ENCODE data around the gene TRMU. TPM values are rescaled to one million over a fixed set of nuclear protein-coding genes. Genes with fewer than 3 reads are reported as not detected.

TRMU gene
- polyA plus RNA-seq, 1 donor from 2014 or later: 22.1 TPM

GRCh38 chr22:46319319-46319718 lies 16.2 kb upstream of the TRMU start:
- H3K36me3 Mint-ChIP-seq: peaks cover 1% of the 10 kb centered on the region
- H3K27ac Mint-ChIP-seq: peak overlapping the region in 1 of 3 donors; percentile 44
- H3K27me3 Mint-ChIP-seq: no peaks in the 10 kb centered on the region
- no peaks in the 10 kb centered on the region for H3K9me3 Mint-ChIP-seq
- no peak overlapping the region for H3K4me3 Mint-ChIP-seq
- no peaks in the 10 kb centered on the region for H3K4me1 Mint-ChIP-seq

- Mint-ChIP-seq H3K4me1 (no peaks in the 10 kb centered on the region), H3K27me3 (no peaks in the 10 kb centered on the region), H3K9me3 (no peaks in the 10 kb centered on the region), H3K27ac (no peak overlapping the region), H3K4me3 (no peak overlapping the region), H3K36me3 (peaks cover 1% of the 10 kb centered on the region)
Observed at GRCh38 chr22:46320166-46320710, 15.3 kb upstream of the TRMU start.

- H3K4me3 Mint-ChIP-seq: no peak overlapping the region
- no peak overlapping the region for H3K27ac Mint-ChIP-seq
- no peaks in the 10 kb centered on the region for H3K27me3 Mint-ChIP-seq
- H3K9me3 Mint-ChIP-seq: no peaks in the 10 kb centered on the region
- H3K36me3 Mint-ChIP-seq: peaks cover 1% of the 10 kb centered on the region
- H3K4me1 Mint-ChIP-seq: no peaks in the 10 kb centered on the region
Observed at GRCh38 chr22:46320716-46321386, 14.7 kb upstream of the TRMU start.

- Mint-ChIP-seq H3K4me1 (no peaks in the 10 kb centered on the region), H3K36me3 (peaks cover 1% of the 10 kb centered on the region), H3K4me3 (no peak overlapping the region), H3K9me3 (no peaks in the 10 kb centered on the region), H3K27me3 (no peaks in the 10 kb centered on the region), H3K27ac (peak overlapping the region in 1 of 3 donors; percentile 61)
Observed at GRCh38 chr22:46322711-46323110, 12.8 kb upstream of the TRMU start.

- Mint-ChIP-seq H3K36me3 (peaks cover 1% of the 10 kb centered on the region), H3K27ac (peak overlapping the region in 1 of 3 donors; percentile 61), H3K27me3 (no peaks in the 10 kb centered on the region), H3K4me3 (no peak overlapping the region), H3K9me3 (no peaks in the 10 kb centered on the region), H3K4me1 (no peaks in the 10 kb centered on the region)
Observed at GRCh38 chr22:46323162-46323561, 12.4 kb upstream of the TRMU start.

GRCh38 chr22:46326066-46326680 lies 9.3 kb upstream of the TRMU start:
- no peaks in the 10 kb centered on the region for H3K4me1 Mint-ChIP-seq
- H3K4me3 Mint-ChIP-seq: no peak overlapping the region
- H3K36me3 Mint-ChIP-seq: peaks cover 1% of the 10 kb centered on the region
- H3K27me3 Mint-ChIP-seq: no peaks in the 10 kb centered on the region
- H3K9me3 Mint-ChIP-seq: no peaks in the 10 kb centered on the region
- H3K27ac Mint-ChIP-seq: no peak overlapping the region

GRCh38 chr22:46327691-46328465 lies 7.6 kb upstream of the TRMU start:
- no peaks in the 10 kb centered on the region for H3K27me3 Mint-ChIP-seq
- H3K4me3 Mint-ChIP-seq: no peak overlapping the region
- H3K9me3 Mint-ChIP-seq: no peaks in the 10 kb centered on the region
- H3K27ac Mint-ChIP-seq: peak overlapping the region in 1 of 3 donors; percentile 71
- H3K4me1 Mint-ChIP-seq: no peaks in the 10 kb centered on the region
- no peaks in the 10 kb centered on the region for H3K36me3 Mint-ChIP-seq

- Mint-ChIP-seq H3K36me3 (no peaks in the 10 kb centered on the region), H3K9me3 (no peaks in the 10 kb centered on the region), H3K27ac (no peak overlapping the region), H3K4me3 (no peak overlapping the region), H3K4me1 (no peaks in the 10 kb centered on the region), H3K27me3 (no peaks in the 10 kb centered on the region)
Observed at GRCh38 chr22:46328797-46329196, 6.7 kb upstream of the TRMU start.

GRCh38 chr22:46329616-46330015 lies 5.9 kb upstream of the TRMU start:
- H3K9me3 Mint-ChIP-seq: no peaks in the 10 kb centered on the region
- no peaks in the 10 kb centered on the region for H3K27me3 Mint-ChIP-seq
- H3K4me3 Mint-ChIP-seq: peak overlapping the region in 1 of 4 donors; percentile 20
- no peak overlapping the region for H3K27ac Mint-ChIP-seq
- H3K36me3 Mint-ChIP-seq: no peaks in the 10 kb centered on the region
- H3K4me1 Mint-ChIP-seq: peaks cover 0 to 1% (median 0%) of the 10 kb centered on the region in 3 donors

- Mint-ChIP-seq H3K27me3 (no peaks in the 10 kb centered on the region), H3K4me1 (peaks cover 0 to 2% (median 2%) of the 10 kb centered on the region in 3 donors), H3K27ac (no peak overlapping the region), H3K9me3 (no peaks in the 10 kb centered on the region), H3K4me3 (peak overlapping the region in 1 of 4 donors; percentile 66), H3K36me3 (no peaks in the 10 kb centered on the region)
Observed at GRCh38 chr22:46330426-46330825, 5.1 kb upstream of the TRMU start.

- no peaks in the 10 kb centered on the region for H3K36me3 Mint-ChIP-seq
Observed at GRCh38 chr22:46331496-46331895, 4.0 kb upstream of the TRMU start.

GRCh38 chr22:46336119-46337078 lies 885 bp downstream of the TRMU start:
- Mint-ChIP-seq H3K36me3 (peaks cover 9% of the 10 kb centered on the region), H3K4me3 (peak overlapping the region; percentile 88 to 97 (median 92)), H3K4me1 (peaks cover 16 to 27% (median 18%) of the 10 kb centered on the region in 3 donors), H3K27me3 (peaks cover 3% of the 10 kb centered on the region), H3K9me3 (no peaks in the 10 kb centered on the region), H3K27ac (peak overlapping the region; percentile 61 to 94 (median 78))

More at GRCh38 chr22:46331496-46331895, 4.0 kb upstream of the TRMU start:
- Mint-ChIP-seq H3K4me1 (peaks cover 3 to 6% (median 5%) of the 10 kb centered on the region in 3 donors), H3K27ac (no peak overlapping the region), H3K4me3 (no peak overlapping the region), H3K27me3 (peaks cover under 1% of the 10 kb centered on the region), H3K9me3 (no peaks in the 10 kb centered on the region)

- peaks cover 9% of the 10 kb centered on the region for H3K36me3 Mint-ChIP-seq
- H3K4me3 Mint-ChIP-seq: peak overlapping the region in 3 of 4 donors; percentile 22 to 75 (median 39)
- H3K9me3 Mint-ChIP-seq: no peaks in the 10 kb centered on the region
- peak overlapping the region in 1 of 3 donors; percentile 68 for H3K27ac Mint-ChIP-seq
- H3K4me1 Mint-ChIP-seq: peaks cover 16 to 27% (median 18%) of the 10 kb centered on the region in 3 donors
- H3K27me3 Mint-ChIP-seq: peaks cover 3% of the 10 kb centered on the region
Observed at GRCh38 chr22:46337870-46338269, 2.4 kb downstream of the TRMU start.

GRCh38 chr22:46338636-46339035 lies 3.1 kb downstream of the TRMU start:
- H3K4me1 Mint-ChIP-seq: peaks cover 16 to 27% (median 18%) of the 10 kb centered on the region in 3 donors
- H3K27ac Mint-ChIP-seq: peak overlapping the region in 2 of 3 donors; percentile 2 to 68
- H3K27me3 Mint-ChIP-seq: peaks cover 3% of the 10 kb centered on the region
- peaks cover 9% of the 10 kb centered on the region for H3K36me3 Mint-ChIP-seq
- H3K4me3 Mint-ChIP-seq: peak overlapping the region in 1 of 4 donors; percentile 75
- no peaks in the 10 kb centered on the region for H3K9me3 Mint-ChIP-seq
